DOHH2 (cell line): ENCODE data around the gene INTS2.

Source experiments
- H3F3A ChIP-seq: fragments of 200-600 bp; sonication (generic), shearing (Covaris generic); 2 replicates; pipeline ENCODE4 v1.6.0; 2016; ENCODE audit warnings: antibody characterized with exemption, mild to moderate bottlenecking; ENCODE audit not compliant: control insufficient read depth, insufficient read depth
- H3K27ac ChIP-seq: fragments of 200-600 bp; sonication (generic); 2 replicates; pipeline ENCODE4 v1.5.1; 2014; ENCODE audit warnings: low read depth, mild to moderate bottlenecking, low read length, moderate library complexity
- H3K27me3 ChIP-seq: fragments of 200-600 bp; sonication (generic); 2 replicates; pipeline ENCODE4 v1.6.1; 2014; ENCODE audit warnings: mild to moderate bottlenecking, low read length, mixed read lengths; ENCODE audit not compliant: control insufficient read depth
- H3K36me3 ChIP-seq: fragments of 200-600 bp; sonication (generic); 2 replicates; pipeline ENCODE4 v1.6.1; 2014; ENCODE audit warnings: mild to moderate bottlenecking, low read length, moderate library complexity, mixed read lengths; ENCODE audit not compliant: control insufficient read depth
- H3K4me1 ChIP-seq: fragments of 200-600 bp; sonication (generic); 2 replicates; pipeline ENCODE4 v1.6.1; 2014; ENCODE audit warnings: mild to moderate bottlenecking, low read length, mixed read lengths; ENCODE audit not compliant: control insufficient read depth
- H3K4me2 ChIP-seq: fragments of 200-600 bp; sonication (generic); 2 replicates; pipeline ENCODE4 v1.6.0; 2014; ENCODE audit warnings: mild to moderate bottlenecking, low read length, moderate library complexity
- H3K4me3 ChIP-seq: fragments of 200-600 bp; sonication (generic); 2 replicates; pipeline ENCODE4 v1.5.1; 2014; ENCODE audit warnings: mild to moderate bottlenecking, low read length, mixed read lengths
- H3K79me2 ChIP-seq: fragments of 200-600 bp; sonication (generic); 2 replicates; pipeline ENCODE4 v1.6.1; 2014; ENCODE audit warnings: mild to moderate bottlenecking, low read length, mixed read lengths; ENCODE audit not compliant: control insufficient read depth
- H3K9me2 ChIP-seq: fragments of 200-600 bp; sonication (generic); replicated peaks from 2 replicates; pipeline ENCODE4 v1.6.1; 2014; ENCODE audit warnings: mild to moderate bottlenecking, low read length, mixed read lengths; ENCODE audit not compliant: control insufficient read depth
- H3K9me3 ChIP-seq: fragments of 200-600 bp; sonication (generic); 2 replicates; pipeline ENCODE4 v1.6.1; 2014; ENCODE audit warnings: antibody characterized with exemption, low read length, mixed read lengths; ENCODE audit not compliant: control insufficient read depth, insufficient read depth
- H4K20me1 ChIP-seq: fragments of 200-600 bp; sonication (generic); 2 replicates; pipeline ENCODE4 v1.6.0; 2014; ENCODE audit warnings: low read depth, mild to moderate bottlenecking, antibody characterized with exemption, low read length, moderate library complexity; ENCODE audit not compliant: control insufficient read depth, insufficient read depth
- CTCF ChIP-seq: fragments of 200-600 bp; sonication (generic); IDR thresholded peaks from one replicate; pipeline ENCODE4 v1.5.1; 2014; ENCODE audit warnings: antibody characterized with exemption, mild to moderate bottlenecking, low read depth, low read length; ENCODE audit not compliant: poor library complexity, severe bottlenecking
- EZH2phosphoT487 ChIP-seq: fragments of 200-600 bp; sonication (generic); IDR thresholded peaks from 2 replicates; pipeline ENCODE4 v1.6.1; 2017; ENCODE audit warnings: borderline replicate concordance, mild to moderate bottlenecking, antibody characterized with exemption, low read length, moderate library complexity, mixed read lengths

The INTS2 gene

GRCh38 chr17:61875804-61876203 is 52.0 kb downstream of the INTS2 start:
- peaks cover 55% of the 10 kb centered on the region for H3K36me3 ChIP-seq
- no peak for TF ChIP-seq EZH2phosphoT487
- TF ChIP-seq CTCF: no peak
- no peak overlapping the region for H3K27ac ChIP-seq

GRCh38 chr17:61875285-61875684 is 52.5 kb downstream of the INTS2 start:
- no peak for TF ChIP-seq CTCF
- TF ChIP-seq EZH2phosphoT487: no peak
- H3K4me3 ChIP-seq: no peak overlapping the region
- H3K4me2 ChIP-seq: no peak overlapping the region
- H3K9me2 ChIP-seq: no peaks in the 10 kb centered on the region
- H3K27me3 ChIP-seq: no peaks in the 10 kb centered on the region
- H3K9me3 ChIP-seq: no peaks in the 10 kb centered on the region
- no peaks in the 10 kb centered on the region for H3K79me2 ChIP-seq
- no peaks in the 10 kb centered on the region for H3F3A ChIP-seq
- H3K4me1 ChIP-seq: peaks cover 21% of the 10 kb centered on the region
- no peaks in the 10 kb centered on the region for H4K20me1 ChIP-seq
- H3K36me3 ChIP-seq: peaks cover 58% of the 10 kb centered on the region
- no peak overlapping the region for H3K27ac ChIP-seq

More at GRCh38 chr17:61875804-61876203, 52.0 kb downstream of the INTS2 start:
- H3K27me3 ChIP-seq: no peaks in the 10 kb centered on the region
- no peaks in the 10 kb centered on the region for H4K20me1 ChIP-seq
- no peaks in the 10 kb centered on the region for H3K9me3 ChIP-seq
- H3K4me1 ChIP-seq: peaks cover 21% of the 10 kb centered on the region
- no peak overlapping the region for H3K4me3 ChIP-seq
- no peak overlapping the region for H3K4me2 ChIP-seq
- H3K79me2 ChIP-seq: no peaks in the 10 kb centered on the region
- no peaks in the 10 kb centered on the region for H3F3A ChIP-seq
- H3K9me2 ChIP-seq: no peaks in the 10 kb centered on the region

GRCh38 chr17:61874075-61874474 is 53.7 kb downstream of the INTS2 start:
- Histone ChIP-seq H3K27me3 (no peaks in the 10 kb centered on the region), H4K20me1 (no peaks in the 10 kb centered on the region), H3K9me3 (no peaks in the 10 kb centered on the region), H3K4me2 (no peak overlapping the region), H3K9me2 (no peaks in the 10 kb centered on the region), H3K36me3 (peaks cover 62% of the 10 kb centered on the region), H3F3A (no peaks in the 10 kb centered on the region; the same call in 1 of the 2 replicates), H3K27ac (no peak overlapping the region), H3K4me1 (peaks cover 21% of the 10 kb centered on the region), H3K4me3 (no peak overlapping the region), H3K79me2 (no peaks in the 10 kb centered on the region)
- TF ChIP-seq EZH2phosphoT487: no peak
- no peak for TF ChIP-seq CTCF
